Measurements from ENCODE around the gene LIPT2. TPM values are rescaled to one million over a fixed set of nuclear protein-coding genes. Genes with fewer than 3 reads are reported as not detected.

LIPT2 gene
- 3.0 and 4.0 TPM in 2 replicates for total RNA-seq

GRCh38 chr11:74492974-74493790, at the start of gene LIPT2:
TSS of gene LIPT2 (minus strand) at chr11:74493724. CDS start at chr11:74493703, 21 bp downstream.

GRCh38 chr11:74466916-74467885, 26.3 kb downstream of the LIPT2 start, which contains the start of gene KCNE3:
TSS of gene KCNE3 (minus strand) at chr11:74467549. CDS start at chr11:74457563, 9,986 bp downstream.

Other genes starting within 250 kb of the LIPT2 start
- gene P4HA3, start 182.1 kb downstream of the LIPT2 start, total RNA-seq = 2.4 and 3.7 TPM in 2 replicates
- 0.74 and 1.2 TPM in 2 replicates for gene PGM2L1, start 95.3 kb downstream of the LIPT2 start, total RNA-seq
- gene KCNE3, start 26.2 kb downstream of the LIPT2 start, total RNA-seq = 0.45 and 1.2 TPM in 2 replicates
- gene POLD3, start 98.9 kb upstream of the LIPT2 start, total RNA-seq = 11.3 and 20.0 TPM in 2 replicates
- not detected in 2 replicates for gene CHRDL2, start 237.7 kb upstream of the LIPT2 start, total RNA-seq

All from bronchus fibroblast of lung (primary cell).